NCI-H1105 (cell line): ENCODE data around the gene PADI1.
A peak's percentile ranks its signal among the peaks of the same experiment; 100 is the strongest.
"Not testable (repeated sequence)": the region's sequence is repeated elsewhere in the genome, so short reads cannot be mapped to it uniquely, and the experiment has no call there.

ENCODE experiments used
- DNase-seq: peaks from one replicate; lab custom pipeline; 2025; lab: John Stamatoyannopoulos, UW

The PADI1 gene

DNA sequence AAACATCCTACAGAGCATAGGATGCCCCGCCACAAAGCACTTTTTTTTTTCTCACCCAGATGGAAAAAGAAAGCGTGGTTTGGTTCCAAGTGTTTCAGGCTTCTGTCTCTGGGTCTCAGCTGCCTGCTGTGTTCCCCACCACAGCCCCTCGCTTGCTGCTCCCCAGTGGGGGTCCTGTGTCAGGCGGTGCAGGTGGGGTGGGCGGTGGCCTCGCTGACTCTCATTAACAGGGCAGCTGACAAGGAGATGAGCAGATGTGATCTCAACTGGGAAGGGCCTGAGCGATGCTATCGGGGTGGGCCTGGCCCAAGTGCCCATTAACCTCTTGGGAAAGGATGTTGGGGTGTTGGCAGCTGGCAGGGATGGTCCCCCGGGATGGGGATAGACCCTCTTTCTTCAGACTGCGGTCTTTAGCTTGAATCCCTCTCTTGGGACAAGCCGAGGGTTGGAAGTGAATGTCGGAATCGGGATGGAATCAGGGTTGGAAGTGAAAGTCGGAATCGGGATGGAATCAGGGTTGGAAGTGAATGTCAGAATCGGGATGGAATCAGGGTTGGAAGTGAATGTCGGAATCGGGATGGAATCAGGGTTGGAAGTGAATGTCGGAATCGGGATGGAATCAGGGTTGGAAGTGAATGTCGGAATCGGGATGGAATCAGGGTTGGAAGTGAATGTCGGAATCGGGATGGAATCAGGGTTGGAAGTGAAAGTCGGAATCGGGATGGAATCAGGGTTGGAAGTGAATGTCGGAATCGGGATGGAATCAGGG, 36.3 kb downstream of the PADI1 start:
- not testable (repeated sequence) for DNase-seq

DNA sequence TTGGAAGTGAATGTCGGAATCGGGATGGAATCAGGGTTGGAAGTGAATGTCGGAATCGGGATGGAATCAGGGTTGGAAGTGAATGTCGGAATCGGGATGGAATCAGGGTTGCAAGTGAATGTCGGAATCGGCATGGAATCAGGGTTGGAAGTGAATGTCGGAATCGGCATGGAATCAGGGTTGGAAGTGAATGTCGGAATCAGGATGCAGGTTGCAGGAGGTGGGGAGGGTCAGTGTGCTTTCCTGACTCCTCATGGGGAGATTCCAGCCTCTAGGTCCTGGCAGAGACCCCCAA, 36.8 kb downstream of the PADI1 start:
- DNase-seq = not testable (repeated sequence)

DNA sequence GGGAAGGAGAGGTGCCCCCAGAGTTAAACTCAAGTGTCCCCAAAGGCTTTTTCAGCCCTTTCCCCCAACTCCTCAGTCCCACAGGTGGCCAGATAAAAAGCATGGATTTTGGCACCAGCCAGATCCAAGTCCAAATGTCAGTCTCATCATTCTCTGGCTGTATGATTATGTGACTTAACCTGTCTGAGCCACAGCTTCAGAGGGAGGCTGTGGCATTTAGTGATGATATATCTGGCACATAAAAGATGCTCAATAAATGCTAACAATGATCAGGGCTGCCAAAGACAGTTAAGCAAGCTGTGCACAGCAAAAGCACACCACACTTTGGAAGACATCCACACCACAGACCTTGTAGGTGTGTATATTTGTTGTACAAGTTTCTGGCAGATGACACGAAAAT, 38.3 kb downstream of the PADI1 start:
- DNase-seq = no peak

DNA sequence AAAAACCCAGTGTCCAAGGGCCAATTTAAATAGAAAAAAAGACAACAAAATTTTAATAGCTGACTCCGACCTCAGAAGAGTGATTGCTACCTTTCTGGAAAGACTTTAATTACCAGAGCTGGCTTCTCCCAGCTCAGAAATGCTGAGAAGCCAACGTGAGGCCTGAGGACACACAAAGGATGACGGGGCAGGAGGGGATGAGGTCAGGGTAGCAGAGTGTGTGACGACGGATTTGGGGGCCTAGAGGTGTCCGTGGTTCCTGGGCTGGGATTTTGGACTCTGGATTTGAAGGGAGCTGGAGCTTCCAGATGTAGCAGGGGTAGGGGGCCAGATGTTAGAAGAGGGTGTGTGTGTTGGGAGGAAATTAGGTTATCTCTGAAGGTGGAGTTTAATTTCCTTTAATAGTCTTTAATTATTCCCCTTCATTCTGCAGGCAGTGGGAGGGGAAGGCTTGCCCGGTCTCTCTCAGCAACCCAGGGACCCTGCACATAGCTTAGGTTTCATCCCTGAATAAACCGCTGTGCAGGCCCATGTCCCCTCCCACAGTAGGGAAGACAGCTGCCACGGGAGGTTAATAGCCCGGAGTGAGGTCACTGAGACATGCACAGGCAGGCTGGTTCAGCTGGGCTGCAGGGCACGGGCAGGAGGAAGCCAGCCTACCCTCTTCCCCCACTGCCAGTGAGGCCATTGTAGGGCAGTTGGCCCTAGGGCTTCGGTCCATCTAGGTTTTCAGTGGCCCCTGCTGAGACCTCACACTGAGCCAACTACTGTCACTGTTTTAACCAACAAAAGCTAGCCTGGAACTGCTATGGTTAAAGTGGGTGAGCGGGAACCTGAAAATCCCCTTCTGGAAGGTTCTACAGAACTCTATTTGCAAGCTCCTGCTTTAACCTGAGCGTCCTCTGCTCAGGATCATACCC, 40.2 kb downstream of the PADI1 start:
- DNase-seq = peak; percentile 39

DNA sequence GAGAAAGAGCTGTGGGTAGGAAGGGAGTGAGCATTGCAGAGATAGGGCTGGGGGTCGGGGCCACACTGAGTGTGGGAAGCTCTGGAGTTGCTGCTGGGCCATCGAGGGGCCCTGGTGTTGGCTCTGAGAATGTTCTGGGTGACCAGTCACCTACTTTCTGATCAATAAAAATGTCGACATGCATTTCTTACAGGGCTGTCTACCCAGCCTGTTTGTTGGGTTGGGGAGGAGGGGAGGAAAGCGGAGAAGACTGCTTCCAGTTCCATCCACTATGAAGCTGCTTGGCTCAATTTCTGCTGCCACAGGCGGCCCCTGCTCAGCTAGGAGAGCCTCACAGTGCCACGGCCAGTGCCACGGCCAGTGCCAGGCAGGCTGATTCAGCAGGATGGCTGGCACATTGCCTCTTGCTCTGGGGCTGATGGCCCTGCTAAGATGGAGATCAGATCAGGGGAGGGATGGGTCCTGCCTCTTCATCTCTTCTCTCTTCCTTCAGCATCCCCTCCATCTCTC, 40.9 kb downstream of the PADI1 start:
- DNase-seq = no peak

DNA sequence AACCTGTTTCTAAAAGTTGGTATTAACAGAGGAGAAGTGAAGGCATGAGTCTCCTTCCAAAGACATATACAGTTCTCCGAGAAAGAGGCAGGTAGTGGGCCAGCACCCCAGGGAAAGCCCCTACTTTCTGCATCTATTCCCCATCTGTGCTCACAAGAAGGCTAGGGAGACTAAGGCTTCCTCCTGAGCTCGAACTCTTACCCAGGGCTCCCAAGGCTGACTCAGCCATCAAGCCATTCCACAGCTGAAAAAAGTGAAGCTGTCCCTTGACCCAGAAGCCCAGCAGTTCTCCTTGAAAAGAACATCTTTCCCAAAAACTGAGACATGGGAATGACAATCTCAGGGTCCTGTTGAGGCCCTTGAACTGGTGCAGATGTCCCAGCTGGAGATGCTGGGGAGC, 42.0 kb downstream of the PADI1 start:
- no peak for DNase-seq

DNA sequence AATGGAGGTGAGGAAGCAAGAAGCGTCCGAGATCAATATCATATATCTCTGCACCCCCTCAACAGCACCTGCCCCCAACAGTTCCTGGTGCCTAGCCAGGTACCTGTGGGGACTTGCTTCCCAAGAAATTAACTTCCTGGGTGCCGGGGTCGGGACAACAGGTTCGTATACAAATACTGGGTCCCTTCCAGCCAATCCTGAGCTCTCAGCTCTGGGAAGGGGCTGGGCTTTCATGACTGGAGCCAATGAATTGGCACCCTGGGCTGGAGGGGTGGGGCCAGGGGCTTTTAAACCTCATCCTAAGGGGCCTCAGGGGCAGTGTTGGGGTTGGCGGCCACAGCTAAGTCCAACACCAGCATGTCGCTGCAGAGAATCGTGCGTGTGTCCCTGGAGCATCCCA, 43.9 kb downstream of the PADI1 start, which contains the start of gene PADI3:
PADI3 (plus strand) TSS at position 318 of the 400 bp plus-strand sequence; CDS start at position 358, 40 bp downstream.
- DNase-seq = no peak

DNA sequence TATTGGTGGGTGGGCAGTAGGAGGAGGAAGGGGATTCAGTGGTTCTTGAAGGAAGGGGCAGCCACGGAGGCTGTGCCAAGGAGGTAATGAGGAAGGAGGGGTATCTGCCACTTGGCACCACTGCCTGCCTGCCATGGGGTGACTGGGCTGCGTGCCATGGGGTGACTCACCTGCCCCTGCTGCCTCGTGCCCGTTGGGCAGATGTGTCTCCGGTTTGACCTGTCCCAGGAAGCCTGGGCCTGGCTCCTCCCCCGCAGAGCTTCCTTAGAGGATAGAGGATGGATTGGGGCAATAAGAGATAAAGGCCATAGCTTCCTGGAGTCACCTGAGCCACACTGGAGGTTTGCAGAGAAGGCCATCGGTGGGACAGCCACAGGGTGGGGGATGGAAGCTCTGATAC, 45.7 kb downstream of the PADI1 start:
- peak; percentile 16 for DNase-seq

DNA sequence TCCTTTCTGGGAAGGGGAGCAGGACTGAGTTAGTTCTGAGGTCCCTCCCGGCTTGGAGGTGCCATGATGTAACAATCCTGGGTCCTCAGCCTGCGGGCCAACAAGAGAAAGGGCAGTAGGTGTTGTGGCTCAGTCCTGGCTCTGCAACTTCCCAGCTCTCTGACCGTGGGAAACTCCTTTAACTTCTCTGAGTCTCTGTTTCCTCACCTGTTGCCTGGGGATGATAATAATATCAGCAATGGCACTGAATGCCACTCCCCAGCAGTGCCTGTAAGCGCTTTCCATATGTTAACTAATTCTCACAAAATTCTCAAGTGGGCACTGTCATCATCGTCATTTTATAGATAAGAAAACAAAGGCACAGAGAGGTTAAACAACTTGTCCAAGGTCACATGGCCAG, 46.3 kb downstream of the PADI1 start:
- no peak for DNase-seq

DNA sequence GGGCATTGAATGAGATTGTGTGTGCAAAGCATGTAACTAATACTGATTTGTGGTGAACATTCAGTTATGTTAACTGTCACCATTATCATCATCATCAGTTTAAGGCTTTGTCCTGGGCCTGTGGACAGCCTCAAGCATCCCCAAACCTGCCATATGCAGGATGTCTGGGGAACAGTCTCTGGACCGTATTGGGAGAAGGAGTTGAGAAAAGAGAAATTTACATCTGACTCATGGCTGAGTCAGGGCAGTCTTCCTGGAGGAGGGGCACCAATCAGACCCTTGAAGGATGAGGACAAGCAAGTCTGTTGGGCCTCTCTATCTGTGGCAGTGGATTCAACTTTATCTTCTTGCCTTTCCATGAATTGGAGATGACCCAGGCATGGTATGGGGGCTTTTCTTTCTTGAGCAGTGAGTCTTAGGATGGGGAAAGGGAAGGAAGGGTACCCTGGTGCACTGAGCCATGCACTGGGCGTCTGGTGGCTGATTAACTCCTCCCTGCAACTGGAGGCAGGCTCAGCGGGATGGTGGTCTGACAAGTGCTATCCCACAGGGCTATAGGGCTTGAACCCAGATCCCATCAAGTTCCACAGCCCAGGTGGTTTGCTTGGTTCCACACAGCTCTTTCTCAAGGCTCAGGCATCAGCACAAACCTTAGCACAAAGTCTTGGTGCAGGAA, 46.9 kb downstream of the PADI1 start:
- no peak for DNase-seq

DNA sequence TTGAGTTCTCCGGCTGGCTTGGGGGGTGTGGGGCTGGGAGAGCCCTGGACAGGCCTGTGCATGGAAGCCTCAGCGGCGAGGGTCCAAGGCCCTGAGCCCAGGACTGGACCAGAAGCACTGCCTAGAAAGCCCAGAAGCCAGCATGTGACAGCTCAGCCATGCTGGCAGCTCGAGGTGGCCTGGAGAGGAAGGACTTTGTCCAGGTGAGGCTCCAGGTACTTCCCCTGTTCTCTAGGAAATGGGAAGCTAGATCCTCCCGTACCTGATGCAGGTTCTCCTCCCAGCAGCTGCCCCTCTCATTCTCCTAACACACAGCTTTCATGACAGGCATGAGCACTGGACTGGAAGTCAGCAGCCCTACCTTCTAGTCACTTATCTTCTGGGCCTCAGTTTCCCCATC, 50.4 kb downstream of the PADI1 start:
- no peak for DNase-seq

DNA sequence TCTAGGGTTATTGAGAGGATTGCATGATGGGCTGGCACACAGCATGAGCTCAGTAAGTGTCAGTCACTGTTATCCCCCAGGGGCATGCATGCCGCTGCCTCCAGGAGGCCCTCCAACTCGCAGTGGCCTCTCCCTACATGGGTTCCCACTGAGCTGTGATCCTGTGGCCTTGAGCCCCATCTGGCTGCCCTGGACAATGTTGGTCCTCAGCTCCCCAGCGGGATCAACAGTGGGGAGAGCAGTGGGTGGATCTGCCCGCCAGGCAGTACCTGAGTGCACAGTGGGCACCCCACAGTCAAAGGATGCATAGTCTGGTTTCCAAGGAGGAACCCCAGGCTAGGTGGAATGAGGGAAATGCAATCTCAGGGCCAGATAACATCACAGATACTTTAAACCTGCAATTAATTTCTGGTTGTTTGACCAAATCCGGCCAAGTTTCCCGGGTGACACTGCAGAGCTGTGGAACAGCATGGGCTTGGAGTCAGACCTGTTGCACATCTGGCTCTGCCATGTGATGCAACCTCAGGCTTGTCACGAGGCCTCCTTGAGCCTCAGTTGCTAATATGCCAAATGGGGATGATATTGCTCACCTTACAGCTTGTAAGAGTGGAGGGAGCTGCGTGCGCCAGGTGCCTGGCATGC, 53.3 kb downstream of the PADI1 start:
- DNase-seq = no peak

DNA sequence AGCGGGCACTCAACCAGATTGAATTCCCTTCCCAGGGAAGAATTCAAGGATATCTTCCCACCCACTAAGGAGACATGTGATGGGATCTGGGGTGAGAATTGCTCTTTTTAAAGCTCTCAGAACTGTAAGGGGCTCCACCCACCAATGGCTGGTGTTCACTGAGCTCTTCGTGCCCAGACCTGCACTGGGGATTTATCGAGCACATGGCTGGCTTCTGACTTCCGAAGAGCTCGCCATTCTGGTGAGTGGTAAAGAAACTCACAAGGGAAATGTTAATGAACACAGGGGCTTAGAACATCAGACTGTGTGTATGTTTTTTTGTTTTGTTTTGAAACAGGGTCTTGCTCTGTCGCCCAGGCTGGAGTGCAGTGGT, 53.8 kb downstream of the PADI1 start:
- DNase-seq = no peak

DNA sequence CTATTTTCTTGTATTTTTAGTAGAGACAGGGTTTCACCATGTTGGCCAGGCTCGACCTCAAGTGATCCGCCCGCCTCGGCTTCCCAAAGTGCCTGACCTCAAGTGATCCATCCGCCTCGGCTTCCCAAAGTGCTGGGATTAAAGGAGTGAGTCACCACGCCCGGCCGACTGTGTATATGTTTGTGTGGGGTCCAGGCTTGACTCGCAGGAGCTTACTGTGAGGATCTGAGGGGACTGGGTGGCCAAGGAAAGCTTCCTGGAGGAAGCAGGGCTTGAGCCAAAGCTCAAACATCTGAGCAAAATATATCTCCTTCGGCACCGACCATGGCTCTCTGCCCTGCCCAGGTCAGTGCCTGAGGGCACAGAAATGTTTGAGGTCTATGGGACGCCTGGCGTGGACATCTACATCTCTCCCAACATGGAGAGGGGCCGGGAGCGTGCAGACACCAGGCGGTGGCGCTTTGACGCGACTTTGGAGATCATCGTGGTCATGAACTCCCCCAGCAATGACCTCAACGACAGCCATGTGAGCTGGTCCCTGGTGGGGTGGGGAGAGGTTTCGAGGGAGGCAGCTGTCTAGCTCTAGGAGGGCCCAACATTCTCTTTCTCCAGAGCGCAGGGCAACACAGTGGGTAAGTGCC, 54.4 kb downstream of the PADI1 start:
- DNase-seq = no peak

DNA sequence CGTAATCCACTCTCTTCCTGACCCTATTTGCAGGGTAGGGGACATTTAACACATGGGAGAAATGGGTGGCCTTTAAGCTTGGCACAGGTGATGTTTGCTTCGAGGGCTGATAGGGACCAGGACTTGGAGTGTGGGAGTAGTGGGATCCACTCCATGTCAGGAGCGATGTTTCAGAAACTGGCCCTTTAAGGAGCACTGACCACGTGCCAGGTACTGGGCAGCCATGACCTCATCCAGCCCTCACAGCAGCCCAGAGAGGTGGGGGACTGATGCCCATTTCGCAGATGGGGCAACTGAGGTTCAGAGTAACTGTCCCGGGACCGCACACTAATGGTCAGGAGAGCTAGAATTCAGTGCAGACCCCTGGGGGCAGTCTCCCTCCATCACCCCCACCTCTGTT, 55.3 kb downstream of the PADI1 start:
- no peak for DNase-seq

DNA sequence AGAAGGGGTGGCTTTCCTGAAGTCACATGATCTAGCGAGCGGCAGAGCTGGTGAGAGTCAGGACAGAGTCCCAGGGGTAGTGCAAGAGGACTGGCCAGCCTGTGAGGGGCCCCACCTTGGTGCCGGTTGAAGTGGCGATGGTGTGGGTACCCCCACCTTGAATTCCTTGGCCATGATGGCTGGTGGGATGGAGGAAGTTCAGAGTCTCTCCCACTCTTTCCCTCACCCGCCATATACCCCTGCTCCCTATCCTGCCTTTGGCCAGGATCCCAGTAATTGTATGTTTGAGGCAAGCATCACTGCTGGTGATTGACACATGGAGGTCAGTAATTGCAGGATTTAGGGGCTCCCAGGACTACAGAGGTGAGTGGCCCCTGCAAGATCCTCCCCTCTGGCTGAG, 55.8 kb downstream of the PADI1 start:
- no peak for DNase-seq

DNA sequence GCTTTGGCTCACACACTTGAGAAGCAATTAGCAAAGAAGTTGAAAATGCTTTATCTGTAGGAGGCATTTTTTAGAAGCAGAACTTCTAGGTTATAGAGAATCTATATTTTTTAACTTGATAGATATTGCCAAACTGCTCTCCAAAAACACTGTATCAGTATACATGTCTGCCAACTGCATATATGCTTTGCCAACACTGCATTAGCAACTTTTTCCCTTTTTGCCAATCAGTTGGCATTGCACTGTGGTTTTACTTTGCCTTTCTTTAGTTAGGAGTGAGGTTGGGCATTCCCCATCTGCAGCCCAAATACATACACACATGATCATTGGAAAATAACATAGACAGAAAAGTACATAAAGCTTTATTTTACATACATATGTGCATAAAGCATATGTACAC, 59.0 kb downstream of the PADI1 start:
- DNase-seq = no peak

DNA sequence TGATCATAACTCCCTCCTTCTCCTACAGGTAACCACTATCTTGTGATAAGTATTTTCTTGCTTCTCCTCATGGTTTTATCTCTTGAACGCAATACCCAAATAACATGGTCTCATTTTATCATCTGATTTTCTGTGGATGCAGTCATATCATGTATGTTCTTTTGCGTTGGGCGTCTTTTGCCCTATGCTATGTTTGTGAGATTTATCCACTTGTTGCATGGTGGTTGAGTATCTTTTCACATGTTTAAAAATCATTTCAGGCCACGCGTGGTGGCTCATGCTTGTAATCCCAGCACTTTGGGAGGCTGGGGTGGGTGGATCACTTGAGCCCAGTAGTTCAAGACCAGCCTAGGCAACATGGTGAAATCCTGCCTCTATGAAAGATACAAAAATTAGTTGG, 59.5 kb downstream of the PADI1 start:
- no peak for DNase-seq

DNA sequence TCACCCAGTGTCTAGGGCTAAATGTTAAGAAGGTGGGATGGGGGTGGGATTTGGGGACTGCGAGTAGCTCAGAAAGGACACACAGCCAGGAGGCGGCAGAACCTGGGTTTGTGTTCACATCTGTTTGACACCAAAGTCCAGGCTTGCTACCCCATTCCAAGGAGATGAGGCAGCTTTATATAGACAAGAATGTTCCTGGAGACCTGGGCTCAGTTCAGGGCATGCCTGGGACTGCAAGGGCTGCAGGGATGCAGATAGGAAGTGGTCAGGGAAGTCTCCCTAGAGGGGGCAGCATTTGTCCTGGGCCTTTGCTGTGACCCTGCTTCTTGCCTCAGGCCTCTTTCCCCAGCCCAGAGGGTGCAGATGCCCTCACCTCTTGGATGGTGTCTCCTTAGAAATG, 60.2 kb downstream of the PADI1 start:
- DNase-seq = no peak

DNA sequence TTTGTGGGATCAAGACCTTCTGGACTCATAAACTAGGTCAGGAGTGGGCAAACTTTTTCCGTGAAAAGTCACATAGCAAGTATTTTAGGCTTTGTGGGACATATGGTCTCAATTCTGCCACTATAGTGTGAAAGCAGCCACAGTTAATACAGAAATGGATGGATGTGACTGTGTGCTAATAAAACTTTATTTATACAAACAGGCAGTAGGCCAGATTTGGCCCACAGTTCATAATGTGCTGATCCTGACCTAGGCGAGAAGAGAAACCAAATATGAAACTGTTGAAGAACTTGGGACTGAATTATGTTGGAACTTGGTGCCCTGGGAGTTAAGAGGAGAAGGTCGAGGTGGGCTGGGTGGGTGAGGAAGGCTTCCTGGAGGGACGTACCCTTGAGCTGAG, 61.0 kb downstream of the PADI1 start:
- DNase-seq = no peak

DNA sequence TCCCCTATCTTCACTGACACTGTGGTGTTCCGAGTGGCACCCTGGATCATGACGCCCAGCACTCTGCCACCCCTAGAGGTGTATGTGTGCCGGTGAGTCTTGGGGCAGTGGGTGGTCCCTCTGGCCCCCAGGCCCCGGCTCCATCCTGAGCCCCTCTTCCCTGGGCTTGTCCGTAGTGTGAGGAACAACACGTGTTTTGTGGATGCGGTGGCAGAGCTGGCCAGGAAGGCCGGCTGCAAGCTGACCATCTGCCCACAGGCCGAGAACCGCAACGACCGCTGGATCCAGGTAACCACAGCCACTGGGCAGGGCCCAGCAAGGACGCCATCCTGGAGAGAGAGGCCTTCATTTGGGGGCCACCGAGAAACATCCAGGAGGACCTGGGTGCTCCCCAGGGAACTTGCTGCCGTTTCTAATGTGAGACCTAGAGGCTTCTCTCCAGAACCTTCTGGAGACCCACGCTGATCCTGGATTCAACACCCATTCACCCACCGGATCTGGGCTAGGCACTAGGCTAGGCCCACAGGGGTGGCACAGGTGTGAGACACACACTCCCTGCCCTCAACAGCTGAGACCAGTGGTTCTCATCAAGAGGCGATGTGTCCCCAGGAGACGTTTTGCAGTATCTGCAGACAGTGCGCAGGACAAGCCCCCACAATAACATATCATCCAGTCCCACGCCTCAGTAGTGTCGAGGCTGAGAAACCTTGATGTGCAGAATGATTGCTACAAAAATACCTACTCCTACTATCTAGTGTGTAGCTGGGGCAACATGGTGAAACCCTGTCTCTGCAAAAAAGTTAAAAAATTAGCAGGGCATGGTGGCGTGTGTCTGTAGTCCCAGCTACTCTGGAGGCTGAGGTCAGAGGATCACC, 66.2 kb downstream of the PADI1 start:
- DNase-seq = no peak
